Fibroblast of villous mesenchyme (primary cell): ENCODE measurements around the gene OIP5. TPM values are rescaled to one million over a fixed set of nuclear protein-coding genes. Genes with fewer than 3 reads are reported as not detected.

ENCODE experiments used
- DNase-seq: peaks from one replicate; pipeline ENCODE4 v3.0.0-alpha.2; 2010; ENCODE audit warnings: low read depth
- H3K4me3 ChIP-seq: 2 replicates; pipeline ENCODE4 v1.5.1; 2011; ENCODE audit warnings: low read depth, mild to moderate bottlenecking, low read length
- total RNA-seq: library from RNA; depleted of rRNA; stranded (reverse); fragments of >200 nt; gene quantifications from 2 replicates; pipeline ENCODE4 v1.2.3, GENCODE V29; 2012
- TF ChIP-seq, protein P1 (sequence below): IDR thresholded peaks from 2 replicates; pipeline ENCODE4 v1.5.1; 2012; ENCODE audit warnings: low read depth, mild to moderate bottlenecking, low read length; ENCODE audit not compliant: insufficient read depth

Gene OIP5
- total RNA-seq, 1 donor, result 8.6 TPM

DNA sequence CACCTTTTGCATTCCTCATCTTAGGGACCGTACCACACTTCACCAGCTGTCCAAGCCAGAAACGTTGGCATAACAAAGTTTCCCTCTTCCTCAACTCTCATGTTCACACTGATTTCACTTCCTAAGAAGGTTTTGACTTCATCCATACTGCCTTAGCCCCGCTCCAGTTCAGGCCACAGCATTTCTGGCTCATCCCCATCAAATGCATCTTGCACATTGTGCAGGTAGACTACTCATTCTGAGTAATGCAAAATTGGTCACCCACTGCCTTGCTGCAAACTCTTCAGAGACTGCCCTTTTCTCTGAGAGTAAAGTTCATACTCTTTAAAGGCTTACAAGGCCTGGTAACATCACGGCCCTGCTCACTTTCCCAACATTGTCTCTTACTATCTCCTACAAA, 9.1 kb upstream of the OIP5 start:
- TF ChIP-seq, protein P1, sequence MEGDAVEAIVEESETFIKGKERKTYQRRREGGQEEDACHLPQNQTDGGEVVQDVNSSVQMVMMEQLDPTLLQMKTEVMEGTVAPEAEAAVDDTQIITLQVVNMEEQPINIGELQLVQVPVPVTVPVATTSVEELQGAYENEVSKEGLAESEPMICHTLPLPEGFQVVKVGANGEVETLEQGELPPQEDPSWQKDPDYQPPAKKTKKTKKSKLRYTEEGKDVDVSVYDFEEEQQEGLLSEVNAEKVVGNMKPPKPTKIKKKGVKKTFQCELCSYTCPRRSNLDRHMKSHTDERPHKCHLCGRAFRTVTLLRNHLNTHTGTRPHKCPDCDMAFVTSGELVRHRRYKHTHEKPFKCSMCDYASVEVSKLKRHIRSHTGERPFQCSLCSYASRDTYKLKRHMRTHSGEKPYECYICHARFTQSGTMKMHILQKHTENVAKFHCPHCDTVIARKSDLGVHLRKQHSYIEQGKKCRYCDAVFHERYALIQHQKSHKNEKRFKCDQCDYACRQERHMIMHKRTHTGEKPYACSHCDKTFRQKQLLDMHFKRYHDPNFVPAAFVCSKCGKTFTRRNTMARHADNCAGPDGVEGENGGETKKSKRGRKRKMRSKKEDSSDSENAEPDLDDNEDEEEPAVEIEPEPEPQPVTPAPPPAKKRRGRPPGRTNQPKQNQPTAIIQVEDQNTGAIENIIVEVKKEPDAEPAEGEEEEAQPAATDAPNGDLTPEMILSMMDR, result no peak
- DNase-seq, result no peak
- no peak overlapping the region for H3K4me3 ChIP-seq

DNA sequence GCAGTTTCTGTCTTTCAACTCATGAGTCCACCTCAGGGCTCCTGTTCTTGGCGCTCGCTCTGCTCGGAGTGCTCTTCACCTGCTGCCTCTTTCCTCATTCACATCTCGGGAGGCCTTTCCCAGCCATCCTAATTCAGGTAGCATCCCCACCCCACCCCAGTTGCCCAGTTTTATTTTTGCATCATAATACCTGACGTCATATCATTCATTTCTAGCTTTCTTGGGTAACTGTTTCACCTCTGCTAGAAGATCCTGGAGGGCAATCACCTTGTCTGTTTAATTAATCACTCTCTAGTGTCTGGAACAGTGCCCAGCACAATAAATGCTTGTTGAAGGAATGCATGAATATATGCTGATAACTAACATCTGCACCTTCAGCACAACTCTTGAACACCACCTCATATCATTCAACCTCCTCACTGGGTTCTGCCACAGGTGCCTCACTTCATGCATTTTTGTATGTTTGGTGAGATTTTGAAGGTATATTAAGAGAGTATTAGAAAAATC, 7.9 kb upstream of the OIP5 start:
- TF ChIP-seq, protein P1, result no peak
- H3K4me3 ChIP-seq, result no peak overlapping the region
- no peak for DNase-seq

DNA sequence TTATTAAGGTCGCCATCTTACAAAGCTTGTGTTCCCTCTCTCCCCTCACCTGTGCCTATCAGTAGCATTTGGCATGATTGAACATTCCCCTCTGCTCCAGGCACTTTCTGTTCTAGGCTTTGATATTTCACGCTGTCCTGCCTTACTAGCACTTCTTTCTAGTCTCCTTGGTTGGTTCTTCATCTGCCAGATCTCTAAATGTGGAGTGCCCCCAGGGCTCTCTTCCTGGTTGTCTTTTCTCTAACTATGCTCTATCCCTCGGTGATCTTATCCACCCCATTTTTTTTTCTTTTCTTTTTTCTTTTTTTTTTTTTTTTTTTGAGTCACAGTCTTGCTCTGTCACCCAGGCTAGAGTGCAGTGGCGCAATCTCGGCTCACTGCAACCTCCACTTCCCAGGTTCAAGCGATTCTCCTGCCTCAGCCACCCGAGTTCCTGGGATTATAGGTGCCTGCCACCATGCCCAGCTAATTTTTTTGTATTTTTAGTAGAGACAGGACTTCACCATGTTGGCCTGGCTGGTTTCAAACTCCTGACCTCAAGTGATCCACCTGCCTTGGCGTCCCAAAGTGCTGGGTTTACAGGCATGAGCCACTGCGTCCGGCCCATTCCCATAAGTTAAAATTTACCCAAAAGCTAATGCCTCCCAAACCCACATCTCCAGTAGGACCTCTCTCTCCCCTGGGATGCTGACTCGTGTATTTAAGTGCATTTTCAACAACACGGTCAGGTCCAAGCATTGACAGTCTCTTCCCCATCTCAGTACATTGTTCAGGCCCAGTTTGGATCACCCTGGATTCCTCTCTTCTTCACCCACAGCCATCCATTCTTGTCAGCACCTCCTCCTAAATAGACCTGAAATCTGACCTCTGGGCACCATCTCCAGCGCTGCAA, 5.5 kb upstream of the OIP5 start:
- TF ChIP-seq, protein P1, result no peak
- peak; percentile 3 for DNase-seq
- no peak overlapping the region for H3K4me3 ChIP-seq

DNA sequence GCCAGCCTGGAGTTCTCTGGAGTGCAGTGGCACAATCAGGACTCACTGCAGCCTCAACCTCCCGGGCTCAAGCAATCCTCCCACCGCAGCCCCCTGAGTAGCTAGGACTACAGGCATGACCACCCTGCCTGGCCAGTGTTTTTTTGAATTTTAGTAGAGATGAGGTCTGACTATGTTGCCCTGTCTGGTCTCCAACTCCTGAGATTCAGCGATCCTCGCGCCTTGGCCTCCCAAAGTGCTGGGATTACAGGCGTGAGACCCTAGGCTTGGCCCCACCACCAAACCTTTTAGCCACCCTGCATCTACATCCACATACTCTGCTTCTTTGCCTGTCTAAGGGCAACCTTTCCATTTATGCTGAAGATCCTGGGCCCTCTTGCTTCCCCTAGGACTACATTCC, 4.7 kb upstream of the OIP5 start:
- no peak for DNase-seq
- TF ChIP-seq, protein P1, result no peak
- H3K4me3 ChIP-seq, result no peak overlapping the region

DNA sequence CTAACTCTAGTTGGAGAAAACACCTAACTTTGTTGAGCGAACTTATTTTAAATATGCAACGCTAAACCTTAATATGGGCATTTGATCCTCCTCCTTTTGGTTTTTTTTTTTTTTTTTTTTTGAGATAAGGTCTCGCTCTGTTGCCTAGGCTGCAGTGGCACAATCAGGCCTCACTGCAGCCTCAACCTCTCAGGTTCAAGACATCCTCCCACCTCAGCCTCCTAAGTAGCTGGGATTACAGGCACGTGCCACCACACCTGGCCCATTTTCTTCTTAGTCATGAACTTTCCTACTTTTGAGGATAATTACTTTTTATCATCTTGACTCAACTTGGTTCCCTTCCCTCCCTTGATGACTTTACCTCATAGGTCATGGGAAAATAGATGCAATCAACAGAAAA, 4.2 kb upstream of the OIP5 start:
- no peak overlapping the region for H3K4me3 ChIP-seq
- TF ChIP-seq, protein P1, result no peak
- DNase-seq, result no peak

DNA sequence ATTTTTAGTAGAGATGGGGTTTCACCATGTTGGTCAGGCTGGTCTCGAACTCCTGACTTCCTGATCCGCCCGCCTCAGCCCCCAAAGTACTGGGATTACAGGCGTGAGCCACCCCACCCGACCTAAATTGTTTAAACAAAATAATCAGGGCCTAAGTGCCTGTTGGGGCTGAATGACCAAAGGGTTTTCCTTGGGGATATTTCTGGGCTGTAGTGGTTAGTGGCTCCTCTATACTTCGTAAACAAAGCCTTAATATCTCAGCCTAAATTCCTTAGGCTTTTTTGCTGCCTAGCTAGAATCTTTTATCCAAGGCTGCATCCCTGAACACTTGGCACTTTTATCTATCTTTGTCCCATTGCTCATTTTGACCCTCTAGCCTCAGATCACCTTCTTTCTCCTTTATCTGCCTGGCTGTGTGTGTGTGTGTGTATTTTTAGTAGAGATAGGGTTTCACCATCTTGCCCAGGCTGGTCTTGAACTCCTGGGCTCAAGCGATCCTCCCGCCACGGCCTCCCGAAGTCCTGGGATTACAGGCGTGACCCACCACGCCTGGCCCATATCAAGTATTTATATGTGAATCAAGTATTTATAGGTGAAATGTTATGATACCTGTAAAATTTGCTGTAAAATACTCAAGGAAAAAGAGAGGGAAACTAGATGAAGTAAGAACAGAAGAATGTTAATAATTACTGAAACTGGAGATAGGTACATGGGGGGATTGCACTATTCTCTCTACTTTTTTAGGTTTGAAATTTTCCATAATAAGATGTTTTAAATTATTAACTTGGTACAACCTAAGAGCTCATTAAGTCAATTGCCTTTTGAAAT, 2.1 kb upstream of the OIP5 start:
- no peak for DNase-seq
- TF ChIP-seq, protein P1, result no peak
- peak overlapping the region; percentile 43 for H3K4me3 ChIP-seq
